GF-D8 (cell line): ENCODE measurements around the gene TXNRD2.

Source experiments
- DNase-seq: peaks from one replicate; lab custom pipeline; 2025; lab: John Stamatoyannopoulos, UW

Gene TXNRD2

GRCh38 chr22:19862619-19863246 is 78.9 kb downstream of the TXNRD2 start:
- no peak for DNase-seq

DNA sequence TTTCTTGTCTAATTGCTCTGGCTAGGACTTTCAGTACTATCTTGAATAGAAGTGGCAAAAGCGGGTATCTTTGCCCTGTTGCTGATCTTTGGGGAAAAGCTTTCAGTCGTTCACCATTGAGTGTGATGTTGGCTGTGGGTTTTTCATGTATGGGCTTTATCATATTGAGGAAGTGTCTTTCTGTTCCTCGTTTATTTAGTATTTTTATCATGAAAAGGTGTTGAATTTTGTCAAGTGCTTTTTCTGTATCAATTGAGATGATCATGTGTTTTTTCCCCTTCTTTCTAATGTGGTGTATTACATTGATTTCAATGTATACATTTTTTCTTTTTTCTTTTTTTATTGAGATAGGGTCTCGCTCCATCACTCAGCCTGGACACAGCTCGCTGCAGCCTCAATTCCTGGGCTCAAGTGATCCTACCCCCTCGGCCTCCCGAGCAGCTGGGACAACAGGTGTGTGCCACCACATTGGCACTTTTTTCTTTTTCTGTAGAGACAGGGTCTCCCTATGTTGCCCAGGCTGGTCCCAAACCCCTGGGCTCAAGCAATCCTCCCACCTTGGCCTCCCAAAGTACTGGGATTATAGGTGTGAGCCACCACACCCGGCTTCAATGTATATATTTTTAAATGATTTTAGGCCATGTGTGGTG is 81.6 kb downstream of the TXNRD2 start:
- no peak for DNase-seq

DNA sequence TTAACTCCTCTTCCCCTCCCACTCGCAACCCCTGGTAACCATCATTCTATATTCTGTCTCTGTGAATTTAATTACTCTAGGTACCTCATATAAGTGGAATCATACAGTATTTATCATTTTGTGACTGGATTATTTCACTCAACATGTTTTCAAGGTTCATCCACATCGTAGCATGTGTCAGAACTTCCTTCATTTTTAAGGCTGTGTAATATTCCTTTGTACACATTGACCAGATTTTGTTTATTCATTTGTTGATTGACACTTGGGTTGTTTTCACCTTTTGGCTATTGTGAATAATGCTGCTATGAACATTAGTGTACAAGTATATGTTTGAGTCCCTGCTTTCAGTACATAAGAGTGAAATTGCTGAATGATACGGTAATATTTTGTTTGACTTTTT is 84.2 kb downstream of the TXNRD2 start:
- no peak for DNase-seq

- peak; percentile 71 for DNase-seq
Observed at GRCh38 chr22:19855504-19856409, 85.9 kb downstream of the TXNRD2 start.

DNA sequence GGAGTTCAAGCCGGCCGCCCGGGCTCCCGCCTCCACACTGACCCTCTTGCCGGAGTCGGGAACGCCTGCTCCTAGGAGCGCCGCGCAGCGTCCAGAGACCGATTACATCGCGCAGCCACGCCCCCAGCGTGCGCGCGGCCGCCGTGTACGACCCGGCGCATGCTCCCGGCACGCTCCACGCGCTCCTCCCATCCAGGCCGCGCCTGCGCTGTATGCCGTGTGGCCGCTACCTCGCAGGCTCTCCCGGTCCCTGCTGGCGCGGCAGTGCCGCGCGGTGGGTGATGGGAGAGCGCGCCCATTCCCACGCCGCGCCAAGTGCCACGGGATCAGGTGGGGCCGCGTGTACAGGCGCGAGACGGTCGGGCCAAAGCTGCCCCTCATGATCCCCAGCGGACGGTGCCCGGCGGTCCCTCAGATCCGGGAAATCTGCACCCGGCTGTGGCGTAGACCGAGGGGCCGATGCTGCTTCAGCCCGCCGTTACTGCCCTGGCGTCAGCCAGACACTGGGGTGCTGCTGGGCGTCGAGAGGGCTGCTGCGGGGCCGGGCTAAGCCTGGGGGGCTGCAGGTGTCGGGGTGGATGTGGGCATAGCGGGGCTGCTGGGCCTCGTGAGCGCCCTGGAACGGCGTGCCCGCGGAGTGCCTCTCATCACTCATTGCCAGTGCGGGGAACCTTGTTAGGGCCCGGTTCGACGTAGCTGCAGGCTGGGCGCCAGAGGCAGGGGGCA is 86.7 kb downstream of the TXNRD2 start, which contains the start of the genes GNB1L and RTL10:
GNB1L (minus strand) TSS at position 97 of the 726 bp plus-strand sequence. CDS start 33,519 bp downstream, outside the sequence.
RTL10 (minus strand) TSS at position 97 of the 726 bp plus-strand sequence. CDS start 2,613 bp downstream, outside the sequence.
- peak; percentile 88 for DNase-seq

DNA sequence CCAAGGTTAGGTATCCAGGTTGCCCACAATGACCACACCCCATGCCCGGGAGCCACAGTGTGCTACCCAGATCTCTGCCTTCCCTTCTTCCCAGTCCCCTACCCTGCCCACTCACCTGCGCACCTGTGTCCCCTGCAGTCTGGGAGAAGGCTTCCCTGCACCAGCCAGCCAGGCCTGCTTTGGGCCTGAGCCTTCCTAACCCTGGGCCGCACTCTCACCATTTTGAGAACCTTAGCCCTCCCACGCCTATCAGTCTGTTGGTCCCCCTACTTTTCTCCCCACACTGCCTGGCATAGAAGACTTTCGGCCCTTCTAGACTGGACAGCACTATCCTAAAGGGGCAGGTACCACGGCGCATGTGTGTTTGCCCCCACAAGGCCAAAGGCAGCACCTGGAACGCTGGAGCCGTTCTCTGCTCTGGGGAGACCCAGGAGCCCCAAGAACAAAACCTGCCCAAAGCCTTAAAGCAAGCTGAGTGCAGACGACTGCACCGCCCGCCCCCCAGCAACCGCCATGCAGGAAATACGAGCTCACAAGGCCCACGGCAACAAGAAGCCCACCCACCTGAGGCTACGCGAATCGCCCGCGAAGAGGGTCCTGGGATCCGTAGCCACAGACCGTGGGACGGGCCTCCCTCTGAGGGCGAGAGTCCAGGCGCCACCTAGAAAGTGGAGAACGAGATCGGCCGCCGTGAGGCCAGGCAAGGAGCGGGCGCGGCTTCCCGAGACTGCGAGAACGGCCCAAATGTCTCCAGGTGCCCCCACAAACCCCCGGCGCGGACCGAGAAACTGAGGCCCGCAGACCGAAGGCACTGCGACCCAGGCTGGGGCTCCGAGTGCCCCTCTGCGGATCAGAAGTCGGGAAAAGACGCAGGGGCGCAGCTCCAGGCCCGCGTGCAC is 87.5 kb downstream of the TXNRD2 start:
- DNase-seq, result no peak

DNA sequence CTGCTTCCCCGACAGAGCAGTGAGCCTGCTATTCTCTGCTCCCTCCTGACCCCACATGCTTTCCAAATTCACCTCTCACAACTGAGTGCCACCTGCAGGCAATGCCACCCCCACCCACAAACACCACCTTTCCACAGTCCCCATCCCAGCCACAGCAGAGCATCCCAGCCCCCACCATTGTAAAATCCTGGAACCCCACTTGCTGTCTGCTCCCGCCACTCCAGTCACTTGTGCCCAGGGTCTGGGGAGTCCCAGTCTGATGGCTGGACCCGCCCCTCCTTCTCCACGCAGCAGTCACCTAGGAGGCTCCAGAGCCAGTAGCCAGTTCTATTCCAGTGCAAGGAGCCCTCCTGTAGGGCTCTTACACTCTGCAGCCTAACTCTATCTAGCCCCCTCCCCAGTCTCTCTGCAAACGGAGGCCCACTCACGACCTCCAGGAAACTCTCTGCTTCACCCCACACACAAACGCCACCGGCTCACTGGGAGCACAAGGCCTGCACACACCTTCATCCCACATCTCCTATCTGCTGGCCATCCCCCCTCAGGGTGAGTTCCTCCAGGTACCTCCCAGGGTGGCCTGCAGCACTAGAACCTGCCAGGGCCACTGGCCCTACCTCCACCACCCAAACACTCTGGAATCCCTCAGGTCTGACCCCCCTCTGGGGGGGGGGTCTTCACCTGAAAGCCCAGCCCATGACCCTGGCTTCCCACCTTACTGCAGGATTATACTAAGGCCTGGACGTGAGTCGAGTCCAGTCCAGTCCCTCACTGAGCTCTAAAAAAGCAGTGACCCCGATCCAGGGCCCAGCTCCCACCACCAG is 88.3 kb downstream of the TXNRD2 start:
- DNase-seq, result no peak

GRCh38 chr22:19852177-19852781 is 89.3 kb downstream of the TXNRD2 start:
- DNase-seq, result no peak

GRCh38 chr22:19851291-19852176 is 90.1 kb downstream of the TXNRD2 start:
- DNase-seq, result no peak

DNA sequence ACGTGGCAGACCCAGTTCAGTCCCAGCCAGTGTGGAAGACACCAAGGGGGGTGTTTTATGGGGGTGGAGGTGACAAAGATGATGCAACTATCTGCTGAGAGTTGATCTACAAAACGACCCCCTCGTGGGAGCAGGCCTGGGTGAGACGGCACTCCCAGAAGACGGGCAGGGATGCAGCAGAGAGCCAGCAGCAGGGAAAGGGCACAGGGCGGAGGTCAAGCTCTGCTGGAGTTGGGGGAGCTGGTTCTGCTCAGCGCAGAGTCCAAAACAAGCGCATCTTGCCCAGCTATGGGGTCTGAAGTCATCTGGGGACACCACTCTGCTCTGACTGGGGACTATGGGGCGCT is 90.9 kb downstream of the TXNRD2 start:
- no peak for DNase-seq

DNA sequence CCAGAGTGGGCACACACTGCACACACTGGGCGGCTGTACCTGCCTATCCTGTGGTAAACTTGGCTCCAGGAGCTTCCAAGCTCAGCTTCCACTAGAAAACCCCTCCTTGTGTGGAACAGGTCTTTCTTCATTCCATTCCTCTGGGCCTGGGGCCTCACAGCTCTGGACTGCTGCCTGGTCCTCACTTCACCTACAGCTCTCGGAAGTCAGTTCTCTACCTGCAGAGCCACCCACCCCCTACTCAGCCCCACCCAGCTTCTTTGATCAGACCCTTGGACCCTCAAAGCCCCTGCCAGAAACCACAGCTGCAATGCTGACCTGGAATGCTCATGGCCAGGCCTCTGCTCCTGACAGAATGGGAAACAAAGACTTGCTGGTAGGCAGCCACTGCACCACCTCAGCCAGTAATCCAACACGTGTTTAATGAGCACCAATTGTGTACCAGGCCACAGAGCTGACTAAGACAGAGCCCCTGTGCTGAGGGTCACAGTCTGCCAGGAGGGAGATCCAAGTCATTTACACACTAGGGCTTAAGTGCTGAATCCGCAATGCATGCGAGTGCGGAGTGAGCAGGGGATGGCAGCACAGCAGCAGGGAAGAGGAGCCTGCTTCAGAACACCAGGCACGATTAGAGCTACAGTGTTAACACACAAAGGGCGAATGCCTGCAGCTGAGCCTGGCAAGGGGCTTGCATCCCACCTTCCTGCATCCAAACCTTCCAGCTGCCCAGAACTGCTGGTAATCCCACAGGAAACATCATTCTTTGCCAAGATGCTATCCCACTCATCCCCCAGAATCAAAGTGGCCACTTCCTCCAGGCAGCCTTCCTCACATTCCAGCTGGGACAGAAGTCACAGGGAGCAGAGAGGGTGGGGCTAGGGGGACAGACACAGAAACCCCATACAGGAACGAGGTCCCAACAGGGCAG is 91.5 kb downstream of the TXNRD2 start:
- no peak for DNase-seq

GRCh38 chr22:19848298-19849224 is 93.1 kb downstream of the TXNRD2 start:
- no peak for DNase-seq

- DNase-seq, result no peak
Observed at GRCh38 chr22:19847345-19847632, 94.3 kb downstream of the TXNRD2 start.

DNA sequence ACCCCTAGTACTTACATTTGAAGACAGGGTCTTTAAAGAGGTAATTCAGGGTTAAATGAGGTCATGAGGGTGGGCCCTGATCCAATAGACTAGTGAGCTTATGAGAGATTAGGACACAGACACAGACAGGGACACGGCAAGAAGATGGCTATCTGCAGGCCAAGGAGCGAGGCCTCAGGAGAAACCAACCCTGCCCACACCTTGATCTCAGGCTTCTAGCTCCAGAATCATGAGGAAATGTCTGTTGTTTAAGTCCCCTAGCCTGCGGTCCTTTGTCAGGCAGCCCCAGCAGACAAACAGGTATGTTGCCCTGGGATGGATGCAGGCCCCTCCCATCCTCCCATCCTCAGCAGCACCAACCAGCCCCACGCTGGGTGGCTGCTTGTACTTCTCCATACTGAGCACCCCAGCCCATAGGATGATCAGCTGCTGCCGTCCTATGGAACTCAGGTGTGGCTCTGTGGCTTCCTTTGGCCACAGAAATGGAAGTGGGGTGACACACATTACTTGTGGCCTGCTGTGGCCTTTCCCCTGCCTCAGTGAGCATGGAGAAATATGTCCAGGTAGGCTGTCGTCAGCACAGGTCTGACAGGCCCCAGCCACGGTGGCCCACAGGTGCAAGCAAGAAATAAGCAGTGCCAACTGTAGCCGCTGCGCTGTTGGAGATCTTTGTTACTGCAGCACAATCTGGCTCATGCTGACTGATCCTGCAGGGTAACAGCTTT is 94.8 kb downstream of the TXNRD2 start:
- no peak for DNase-seq

DNA sequence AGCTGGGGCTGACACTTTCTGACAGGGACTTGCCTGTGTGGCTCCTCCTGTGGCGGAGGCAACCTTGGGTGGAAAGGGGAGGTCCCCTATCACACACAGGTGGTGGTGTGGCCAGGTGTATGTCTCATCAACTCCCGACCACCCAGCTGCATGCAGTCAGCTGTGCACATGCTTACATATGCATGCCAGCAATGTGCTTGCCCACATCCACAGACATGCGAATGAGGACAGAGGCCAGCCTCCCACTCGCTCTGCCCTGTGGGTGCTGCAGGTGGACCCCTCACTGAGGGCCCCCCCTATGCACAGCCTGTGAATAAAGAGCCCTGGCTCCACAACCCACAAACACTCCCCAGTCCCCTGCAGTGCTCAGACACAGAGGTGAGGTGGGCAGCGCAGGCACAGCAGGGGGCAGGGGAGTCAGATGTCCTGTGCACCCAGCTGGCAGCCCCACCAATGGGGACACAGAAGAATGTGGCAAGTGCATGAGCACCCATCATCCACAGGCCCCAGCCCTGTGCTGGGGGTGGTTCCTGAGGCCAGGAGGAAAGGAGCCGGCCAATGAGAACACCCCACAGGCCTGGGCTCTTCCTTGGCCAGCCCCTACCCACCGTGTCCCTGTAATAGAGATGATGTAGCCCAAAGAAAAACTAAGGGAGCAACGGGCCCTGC is 96.4 kb downstream of the TXNRD2 start:
- DNase-seq, result no peak
